ENCODE measurements around the gene ZFAND2A.
A peak's percentile ranks its signal among the peaks of the same experiment; 100 is the strongest.

DNA sequence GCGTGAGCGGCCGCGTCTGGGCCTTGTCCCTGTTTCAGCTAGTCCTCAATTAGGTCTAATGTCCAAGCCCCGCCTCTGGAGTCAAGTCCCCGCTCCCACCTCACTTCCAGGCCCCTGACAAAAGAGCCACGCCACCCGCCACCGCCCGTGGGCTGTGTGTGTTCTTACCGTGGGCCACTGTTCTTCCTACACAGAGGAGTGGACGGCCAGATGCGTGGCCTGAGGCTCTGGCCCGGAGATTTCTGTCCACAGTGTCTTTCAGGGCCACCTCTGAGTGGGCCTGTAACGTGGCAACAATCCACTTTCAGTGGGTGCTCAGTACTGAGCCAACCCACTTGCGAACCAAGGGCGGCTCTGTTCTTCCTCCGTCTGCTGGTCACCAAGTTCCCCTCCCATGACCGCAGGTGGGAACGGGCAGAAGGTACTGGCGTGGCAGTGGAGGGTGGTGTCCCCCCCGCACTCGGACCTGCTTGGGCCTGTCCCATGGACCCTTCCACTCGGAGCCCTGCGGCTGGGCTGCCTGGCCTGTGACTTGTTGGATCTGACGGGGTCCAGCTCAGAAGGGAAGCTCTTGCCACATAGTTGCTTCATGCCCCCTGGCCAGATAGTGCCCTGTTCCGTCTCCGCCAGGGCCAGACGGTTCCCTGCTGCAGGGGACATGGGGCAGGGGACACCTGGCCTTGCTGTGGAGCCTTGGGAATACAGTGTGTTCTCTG lies 15.0 kb upstream of the ZFAND2A start:
- TF ChIP-seq, protein P1, sequence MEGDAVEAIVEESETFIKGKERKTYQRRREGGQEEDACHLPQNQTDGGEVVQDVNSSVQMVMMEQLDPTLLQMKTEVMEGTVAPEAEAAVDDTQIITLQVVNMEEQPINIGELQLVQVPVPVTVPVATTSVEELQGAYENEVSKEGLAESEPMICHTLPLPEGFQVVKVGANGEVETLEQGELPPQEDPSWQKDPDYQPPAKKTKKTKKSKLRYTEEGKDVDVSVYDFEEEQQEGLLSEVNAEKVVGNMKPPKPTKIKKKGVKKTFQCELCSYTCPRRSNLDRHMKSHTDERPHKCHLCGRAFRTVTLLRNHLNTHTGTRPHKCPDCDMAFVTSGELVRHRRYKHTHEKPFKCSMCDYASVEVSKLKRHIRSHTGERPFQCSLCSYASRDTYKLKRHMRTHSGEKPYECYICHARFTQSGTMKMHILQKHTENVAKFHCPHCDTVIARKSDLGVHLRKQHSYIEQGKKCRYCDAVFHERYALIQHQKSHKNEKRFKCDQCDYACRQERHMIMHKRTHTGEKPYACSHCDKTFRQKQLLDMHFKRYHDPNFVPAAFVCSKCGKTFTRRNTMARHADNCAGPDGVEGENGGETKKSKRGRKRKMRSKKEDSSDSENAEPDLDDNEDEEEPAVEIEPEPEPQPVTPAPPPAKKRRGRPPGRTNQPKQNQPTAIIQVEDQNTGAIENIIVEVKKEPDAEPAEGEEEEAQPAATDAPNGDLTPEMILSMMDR (IDR thresholded peaks at IDR 0.05): no peak
- TF ChIP-seq JUN (IDR thresholded peaks at IDR 0.05): no peak
- TF ChIP-seq, protein P2, sequence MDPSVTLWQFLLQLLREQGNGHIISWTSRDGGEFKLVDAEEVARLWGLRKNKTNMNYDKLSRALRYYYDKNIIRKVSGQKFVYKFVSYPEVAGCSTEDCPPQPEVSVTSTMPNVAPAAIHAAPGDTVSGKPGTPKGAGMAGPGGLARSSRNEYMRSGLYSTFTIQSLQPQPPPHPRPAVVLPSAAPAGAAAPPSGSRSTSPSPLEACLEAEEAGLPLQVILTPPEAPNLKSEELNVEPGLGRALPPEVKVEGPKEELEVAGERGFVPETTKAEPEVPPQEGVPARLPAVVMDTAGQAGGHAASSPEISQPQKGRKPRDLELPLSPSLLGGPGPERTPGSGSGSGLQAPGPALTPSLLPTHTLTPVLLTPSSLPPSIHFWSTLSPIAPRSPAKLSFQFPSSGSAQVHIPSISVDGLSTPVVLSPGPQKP (IDR thresholded peaks at IDR 0.05; ENCODE audit: low read depth, low read length): no peak
- TF ChIP-seq, protein P3, sequence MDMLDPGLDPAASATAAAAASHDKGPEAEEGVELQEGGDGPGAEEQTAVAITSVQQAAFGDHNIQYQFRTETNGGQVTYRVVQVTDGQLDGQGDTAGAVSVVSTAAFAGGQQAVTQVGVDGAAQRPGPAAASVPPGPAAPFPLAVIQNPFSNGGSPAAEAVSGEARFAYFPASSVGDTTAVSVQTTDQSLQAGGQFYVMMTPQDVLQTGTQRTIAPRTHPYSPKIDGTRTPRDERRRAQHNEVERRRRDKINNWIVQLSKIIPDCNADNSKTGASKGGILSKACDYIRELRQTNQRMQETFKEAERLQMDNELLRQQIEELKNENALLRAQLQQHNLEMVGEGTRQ (IDR thresholded peaks at IDR 0.05): no peak
- TF ChIP-seq POLR2AphosphoS2 (conservative IDR thresholded peaks at IDR 0.05; ENCODE audit: low read length): no peak
- TF ChIP-seq ZC3H11A (IDR thresholded peaks at IDR 0.05): no peak
- TF ChIP-seq POLR2A (IDR thresholded peaks at IDR 0.05; ENCODE audit: low read length): peak; percentile 24; the same call in 1 of the 2 replicates
- TF ChIP-seq, protein P4, sequence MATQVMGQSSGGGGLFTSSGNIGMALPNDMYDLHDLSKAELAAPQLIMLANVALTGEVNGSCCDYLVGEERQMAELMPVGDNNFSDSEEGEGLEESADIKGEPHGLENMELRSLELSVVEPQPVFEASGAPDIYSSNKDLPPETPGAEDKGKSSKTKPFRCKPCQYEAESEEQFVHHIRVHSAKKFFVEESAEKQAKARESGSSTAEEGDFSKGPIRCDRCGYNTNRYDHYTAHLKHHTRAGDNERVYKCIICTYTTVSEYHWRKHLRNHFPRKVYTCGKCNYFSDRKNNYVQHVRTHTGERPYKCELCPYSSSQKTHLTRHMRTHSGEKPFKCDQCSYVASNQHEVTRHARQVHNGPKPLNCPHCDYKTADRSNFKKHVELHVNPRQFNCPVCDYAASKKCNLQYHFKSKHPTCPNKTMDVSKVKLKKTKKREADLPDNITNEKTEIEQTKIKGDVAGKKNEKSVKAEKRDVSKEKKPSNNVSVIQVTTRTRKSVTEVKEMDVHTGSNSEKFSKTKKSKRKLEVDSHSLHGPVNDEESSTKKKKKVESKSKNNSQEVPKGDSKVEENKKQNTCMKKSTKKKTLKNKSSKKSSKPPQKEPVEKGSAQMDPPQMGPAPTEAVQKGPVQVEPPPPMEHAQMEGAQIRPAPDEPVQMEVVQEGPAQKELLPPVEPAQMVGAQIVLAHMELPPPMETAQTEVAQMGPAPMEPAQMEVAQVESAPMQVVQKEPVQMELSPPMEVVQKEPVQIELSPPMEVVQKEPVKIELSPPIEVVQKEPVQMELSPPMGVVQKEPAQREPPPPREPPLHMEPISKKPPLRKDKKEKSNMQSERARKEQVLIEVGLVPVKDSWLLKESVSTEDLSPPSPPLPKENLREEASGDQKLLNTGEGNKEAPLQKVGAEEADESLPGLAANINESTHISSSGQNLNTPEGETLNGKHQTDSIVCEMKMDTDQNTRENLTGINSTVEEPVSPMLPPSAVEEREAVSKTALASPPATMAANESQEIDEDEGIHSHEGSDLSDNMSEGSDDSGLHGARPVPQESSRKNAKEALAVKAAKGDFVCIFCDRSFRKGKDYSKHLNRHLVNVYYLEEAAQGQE (IDR thresholded peaks at IDR 0.05): no peak
- no peak for TF ChIP-seq MAFK (IDR thresholded peaks at IDR 0.05; ENCODE audit: partially characterized antibody)
- TF ChIP-seq EP300 (IDR thresholded peaks at IDR 0.05): no peak
- TF ChIP-seq, protein P5, sequence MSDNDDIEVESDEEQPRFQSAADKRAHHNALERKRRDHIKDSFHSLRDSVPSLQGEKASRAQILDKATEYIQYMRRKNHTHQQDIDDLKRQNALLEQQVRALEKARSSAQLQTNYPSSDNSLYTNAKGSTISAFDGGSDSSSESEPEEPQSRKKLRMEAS (IDR thresholded peaks at IDR 0.05): no peak
